Activated naive CD4-positive, alpha-beta T cell treated with anti-CD3 and anti-CD28 coated beads, Interleukin-2, amount 50 U/mL, for 72 hours (primary cell): ENCODE measurements around the gene ESPL1. TPM values are rescaled to one million over a fixed set of nuclear protein-coding genes. Genes with fewer than 3 reads are reported as not detected.
"Not testable (repeated sequence)": the region's sequence is repeated elsewhere in the genome, so short reads cannot be mapped to it uniquely, and the experiment has no call there.

Source experiments
- ATAC-seq, 2 donors: fragments of 150-1000 bp; cut with Tn5 transposase; 2 replicates each; pipeline ENCODE4 v1.10.0; 2021; ENCODE audit warnings: mild to moderate bottlenecking in 2 of 2, moderate library complexity in 2 of 2
- DNase-seq, 2 donors: peaks; one replicate each; pipeline ENCODE4 v3.0.0; 2021 to 2022; ENCODE audit warnings: low spot score in 2 of 2
- H3K27ac Mint-ChIP-seq, 2 donors: one replicate each; pipeline ENCODE4 v1.8.0; 2022; ENCODE audit warnings: mild to moderate bottlenecking in 2 of 2, mixed read lengths in 2 of 2
- H3K36me3 Mint-ChIP-seq, 2 donors: one replicate each; pipeline ENCODE4 v1.8.0; 2022; ENCODE audit warnings: mixed read lengths in 2 of 2
- H3K9me3 Mint-ChIP-seq, 2 donors: one replicate each; pipeline ENCODE4 v1.8.0; 2022; ENCODE audit warnings: mixed read lengths in 2 of 2
- total RNA-seq, 2 donors: library from RNA; stranded (reverse); gene quantifications; one replicate each; pipeline ENCODE4 v1.2.3, GENCODE V29; 2022

The ESPL1 gene
- total RNA-seq, 2 donors from 2014 or later: 32.8 to 76.3 TPM

GRCh38 chr12:53306826-53307225 is 38.7 kb downstream of the ESPL1 start:
- peak overlapping the region in 1 of 2 donors; percentile 81 for H3K27ac Mint-ChIP-seq
- H3K36me3 Mint-ChIP-seq: peaks cover 7 to 8% of the 10 kb centered on the region in 2 donors
- ATAC-seq (no peak), DNase-seq (no peak)
- H3K9me3 Mint-ChIP-seq: no peaks in the 10 kb centered on the region

- DNase-seq (no peak), ATAC-seq (no peak)
- peak overlapping the region in 1 of 2 donors; percentile 38 for H3K27ac Mint-ChIP-seq
- H3K36me3 Mint-ChIP-seq: peaks cover 0 to 7% of the 10 kb centered on the region in 2 donors
- H3K9me3 Mint-ChIP-seq: no peaks in the 10 kb centered on the region
Observed at GRCh38 chr12:53308276-53308675, 40.2 kb downstream of the ESPL1 start.

GRCh38 chr12:53313996-53314395 is 45.9 kb downstream of the ESPL1 start:
- Mint-ChIP-seq H3K27ac (peak overlapping the region in 1 of 2 donors; percentile 30), H3K36me3 (peaks cover 0 to 10% of the 10 kb centered on the region in 2 donors)
- no peak for ATAC-seq

GRCh38 chr12:53320352-53321195 is 52.5 kb downstream of the ESPL1 start:
- DNase-seq: no peak

More at GRCh38 chr12:53313996-53314395, 45.9 kb downstream of the ESPL1 start:
- no peak for DNase-seq
- H3K9me3 Mint-ChIP-seq: no peaks in the 10 kb centered on the region

GRCh38 chr12:53324113-53324778 is 56.1 kb downstream of the ESPL1 start:
- peak overlapping the region; percentile 85 to 99 for H3K27ac Mint-ChIP-seq
- ATAC-seq (peak; percentile 25 to 40), DNase-seq (peak; percentile 61 to 69)
- H3K9me3 Mint-ChIP-seq: no peaks in the 10 kb centered on the region
- no peaks in the 10 kb centered on the region for H3K36me3 Mint-ChIP-seq

More at GRCh38 chr12:53320352-53321195, 52.5 kb downstream of the ESPL1 start:
- no peak for ATAC-seq
- H3K36me3 Mint-ChIP-seq: peaks cover 0 to 10% of the 10 kb centered on the region in 2 donors
- H3K27ac Mint-ChIP-seq: peak overlapping the region; percentile 92 to 99
- H3K9me3 Mint-ChIP-seq: no peaks in the 10 kb centered on the region

- Mint-ChIP-seq H3K27ac (peak overlapping the region; percentile 85 to 99), H3K36me3 (no peaks in the 10 kb centered on the region), H3K9me3 (no peaks in the 10 kb centered on the region)
- peak; percentile 86 to 92 for DNase-seq
- ATAC-seq: peak; percentile 68 to 77
Observed at GRCh38 chr12:53324779-53325510, 56.8 kb downstream of the ESPL1 start.

- peak overlapping the region; percentile 37 to 85 for H3K27ac Mint-ChIP-seq
- ATAC-seq: no peak
- no peaks in the 10 kb centered on the region for H3K9me3 Mint-ChIP-seq
Observed at GRCh38 chr12:53325511-53326061, 57.5 kb downstream of the ESPL1 start.

GRCh38 chr12:53326460-53327185 is 58.5 kb downstream of the ESPL1 start:
- no peak overlapping the region for H3K27ac Mint-ChIP-seq
- no peak for DNase-seq
- no peak for ATAC-seq
- no peaks in the 10 kb centered on the region for H3K9me3 Mint-ChIP-seq
- no peaks in the 10 kb centered on the region for H3K36me3 Mint-ChIP-seq

More at GRCh38 chr12:53325511-53326061, 57.5 kb downstream of the ESPL1 start:
- DNase-seq: peak; percentile 32 to 69
- H3K36me3 Mint-ChIP-seq: no peaks in the 10 kb centered on the region

GRCh38 chr12:53327435-53328042 is 59.4 kb downstream of the ESPL1 start:
- Mint-ChIP-seq H3K9me3 (no peaks in the 10 kb centered on the region), H3K36me3 (no peaks in the 10 kb centered on the region), H3K27ac (no peak overlapping the region)
- no peak for DNase-seq
- no peak for ATAC-seq

- Mint-ChIP-seq H3K36me3 (no peaks in the 10 kb centered on the region), H3K27ac (no peak overlapping the region), H3K9me3 (no peaks in the 10 kb centered on the region)
- DNase-seq (no peak), ATAC-seq (no peak)
Observed at GRCh38 chr12:53328043-53328435, 59.9 kb downstream of the ESPL1 start.

- ATAC-seq (no peak), DNase-seq (no peak)
- Mint-ChIP-seq H3K36me3 (no peaks in the 10 kb centered on the region), H3K9me3 (no peaks in the 10 kb centered on the region), H3K27ac (no peak overlapping the region)
Observed at GRCh38 chr12:53330671-53331070, 62.6 kb downstream of the ESPL1 start.

GRCh38 chr12:53332339-53332738 is 64.2 kb downstream of the ESPL1 start:
- H3K9me3 Mint-ChIP-seq, H3K36me3 Mint-ChIP-seq, ATAC-seq, DNase-seq: not testable (repeated sequence)
- peak overlapping the region in 1 of 2 donors; percentile 16 for H3K27ac Mint-ChIP-seq

- ATAC-seq (no peak), DNase-seq (no peak)
- H3K9me3 Mint-ChIP-seq: no peaks in the 10 kb centered on the region
- no peaks in the 10 kb centered on the region for H3K36me3 Mint-ChIP-seq
- H3K27ac Mint-ChIP-seq: no peak overlapping the region
Observed at GRCh38 chr12:53332744-53333143, 64.6 kb downstream of the ESPL1 start.

GRCh38 chr12:53333289-53333688 is 65.2 kb downstream of the ESPL1 start:
- DNase-seq (no peak), ATAC-seq (no peak)
- no peaks in the 10 kb centered on the region for H3K36me3 Mint-ChIP-seq
- no peak overlapping the region for H3K27ac Mint-ChIP-seq
- no peaks in the 10 kb centered on the region for H3K9me3 Mint-ChIP-seq

GRCh38 chr12:53333845-53334244 is 65.7 kb downstream of the ESPL1 start:
- Mint-ChIP-seq H3K9me3 (no peaks in the 10 kb centered on the region), H3K36me3 (no peaks in the 10 kb centered on the region), H3K27ac (no peak overlapping the region)
- DNase-seq (no peak), ATAC-seq (no peak)

GRCh38 chr12:53334822-53335221 is 66.7 kb downstream of the ESPL1 start:
- DNase-seq (no peak), ATAC-seq (no peak)
- Mint-ChIP-seq H3K27ac (no peak overlapping the region), H3K9me3 (no peaks in the 10 kb centered on the region), H3K36me3 (no peaks in the 10 kb centered on the region)
